ENCODE measurements around the gene MDC1. TPM values are rescaled to one million over a fixed set of nuclear protein-coding genes. Genes with fewer than 3 reads are reported as not detected.
A peak's percentile ranks its signal among the peaks of the same experiment; 100 is the strongest.
"Not testable (repeated sequence)": the region's sequence is repeated elsewhere in the genome, so short reads cannot be mapped to it uniquely, and the experiment has no call there.

The MDC1 gene
- total and polyA plus RNA-seq, 2 donors (not counting 3 experiments of a cell fraction or from before 2014, with no cell fraction given) = 16.8 to 42.3 TPM

GRCh38 chr6:30766461-30767157, 49.5 kb upstream of the MDC1 start:
- Histone ChIP-seq H3K9me1 (replicated peaks; ENCODE audit: control insufficient read depth, extremely low read depth, insufficient read depth, low read length) (no peaks in the 10 kb centered on the region), H4K20me1 (replicated peaks; ENCODE audit: control insufficient read depth, extremely low read depth, insufficient read depth, low read length) (no peaks in the 10 kb centered on the region), H3K9me3 (replicated peaks; ENCODE audit: control insufficient read depth, insufficient read depth, low read length) (no peaks in the 10 kb centered on the region), H3K4me1 (ENCODE audit: control insufficient read depth, extremely low read depth, insufficient read depth, low read length) (peaks cover 41% of the 10 kb centered on the region), H3K27ac (ENCODE audit: insufficient read depth, low read depth, low read length) (no peak overlapping the region), H3K4me3 (replicated peaks in 1 of 3; ENCODE audit: insufficient read depth in 1 of 3, low read depth in 1 of 3, low read length in 3 of 3) (no peak overlapping the region), H2AFZ (ENCODE audit: low read depth, low read length) (no peak overlapping the region), H3K9ac (replicated peaks; ENCODE audit: extremely low read depth, insufficient read depth, low read length) (no peak overlapping the region), H3K36me3 (ENCODE audit: control insufficient read depth in 2 of 2, extremely low read depth in 1 of 2, insufficient read depth in 2 of 2, low read length in 2 of 2) (no peaks in the 10 kb centered on the region), H3K4me2 (ENCODE audit: insufficient read depth, low read length) (no peak overlapping the region), H3K27me3 (ENCODE audit: control insufficient read depth in 2 of 2, insufficient read depth in 2 of 2, low read length in 2 of 2) (no peaks in the 10 kb centered on the region), H3K79me2 (ENCODE audit: control insufficient read depth, insufficient read depth, low read length) (no peaks in the 10 kb centered on the region)
- CTCF ChIA-PET = interaction anchor here (0.8 to 1.9 kb wide), 7 partner anchors 14 to 327 kb away, joined by 3 to 8 read pairs (median 4); no protein-coding TSS in a partner anchor
- dilution Hi-C loops (cut with MboI; ENCODE audit: extremely low pct_ligation_motif_present, low sequenced_read_pairs) = no loop called here
- FAIRE-seq = no peak
- TF ChIP-seq FOS (IDR thresholded peaks at IDR 0.05; ENCODE audit: borderline replicate concordance, insufficient read depth, low read length) (no peak), JUN (IDR thresholded peaks at IDR 0.05; ENCODE audit: borderline replicate concordance, insufficient read depth, insufficient read length, low read depth) (no peak)
- peak; percentile 21 for DNase-seq (ENCODE audit: low read depth, low spot score)
- intact Hi-C loops (cut with micrococcal nuclease) = no loop called here
- no TSS peak for BruUV-seq (replicated peaks)
- POLR2A ChIA-PET = no interaction called here

- intact Hi-C loops (cut with micrococcal nuclease); POLR2A ChIA-PET; H4K20me1 ChIP-seq (replicated peaks; ENCODE audit: control insufficient read depth, extremely low read depth, insufficient read depth, low read length); H2AFZ ChIP-seq (ENCODE audit: low read depth, low read length); H3K79me2 ChIP-seq (ENCODE audit: control insufficient read depth, insufficient read depth, low read length); H3K36me3 ChIP-seq (ENCODE audit: control insufficient read depth in 2 of 2, extremely low read depth in 1 of 2, insufficient read depth in 2 of 2, low read length in 2 of 2); H3K9ac ChIP-seq (replicated peaks; ENCODE audit: extremely low read depth, insufficient read depth, low read length); BruUV-seq (replicated peaks); H3K9me1 ChIP-seq (replicated peaks; ENCODE audit: control insufficient read depth, extremely low read depth, insufficient read depth, low read length); H3K27ac ChIP-seq (ENCODE audit: insufficient read depth, low read depth, low read length); H3K9me3 ChIP-seq (replicated peaks; ENCODE audit: control insufficient read depth, insufficient read depth, low read length); H3K4me3 ChIP-seq (replicated peaks in 1 of 3; ENCODE audit: insufficient read depth in 1 of 3, low read depth in 1 of 3, low read length in 3 of 3); DNase-seq (ENCODE audit: low read depth, low spot score); H3K4me2 ChIP-seq (ENCODE audit: insufficient read depth, low read length); dilution Hi-C loops (cut with MboI; ENCODE audit: extremely low pct_ligation_motif_present, low sequenced_read_pairs); FAIRE-seq; H3K27me3 ChIP-seq (ENCODE audit: control insufficient read depth in 2 of 2, insufficient read depth in 2 of 2, low read length in 2 of 2): not testable (repeated sequence)
- H3K4me1 ChIP-seq (ENCODE audit: control insufficient read depth, extremely low read depth, insufficient read depth, low read length) = peaks cover 39% of the 10 kb centered on the region
- CTCF ChIA-PET = interaction anchor here (1.3 to 1.9 kb wide), 2 partner anchors 35 to 57 kb away, joined by 4 to 8 read pairs; no protein-coding TSS in a partner anchor
These were observed 48.4 kb upstream of the MDC1 start for GRCh38 chr6:30765495-30765894.

GRCh38 chr6:30764490-30765043, 47.5 kb upstream of the MDC1 start:
- FAIRE-seq; H3K9me3 ChIP-seq (replicated peaks; ENCODE audit: control insufficient read depth, insufficient read depth, low read length); H3K4me2 ChIP-seq (ENCODE audit: insufficient read depth, low read length); H3K79me2 ChIP-seq (ENCODE audit: control insufficient read depth, insufficient read depth, low read length); H3K4me3 ChIP-seq (replicated peaks in 1 of 3; ENCODE audit: insufficient read depth in 1 of 3, low read depth in 1 of 3, low read length in 3 of 3); H4K20me1 ChIP-seq (replicated peaks; ENCODE audit: control insufficient read depth, extremely low read depth, insufficient read depth, low read length); H3K27me3 ChIP-seq (ENCODE audit: control insufficient read depth in 2 of 2, insufficient read depth in 2 of 2, low read length in 2 of 2); H3K9me1 ChIP-seq (replicated peaks; ENCODE audit: control insufficient read depth, extremely low read depth, insufficient read depth, low read length); dilution Hi-C loops (cut with MboI; ENCODE audit: extremely low pct_ligation_motif_present, low sequenced_read_pairs); DNase-seq (ENCODE audit: low read depth, low spot score); H3K36me3 ChIP-seq (ENCODE audit: control insufficient read depth in 2 of 2, extremely low read depth in 1 of 2, insufficient read depth in 2 of 2, low read length in 2 of 2): not testable (repeated sequence)
- Histone ChIP-seq H3K4me1 (ENCODE audit: control insufficient read depth, extremely low read depth, insufficient read depth, low read length) (peaks cover 31% of the 10 kb centered on the region), H3K9ac (replicated peaks; ENCODE audit: extremely low read depth, insufficient read depth, low read length) (peak overlapping the region; percentile 56), H2AFZ (ENCODE audit: low read depth, low read length) (peak overlapping the region; percentile 60), H3K27ac (ENCODE audit: insufficient read depth, low read depth, low read length) (peak overlapping the region; percentile 78)
- intact Hi-C loops (cut with micrococcal nuclease) = loop anchor here (1.0 kb wide), 4 partner anchors 12 to 58 kb away; no protein-coding TSS in a partner anchor
- CTCF ChIA-PET = interaction anchor here (0.8 to 1.8 kb wide), 18 partner anchors 8 to 323 kb away, joined by 3 to 12 read pairs (median 5); partner anchors contain the start of gene VARS2
- POLR2A ChIA-PET = interaction anchor here (1.0 to 1.6 kb wide), 4 partner anchors 12 to 20 kb away, joined by 5 to 9 read pairs (median 6); partner anchors contain the start of gene IER3
- BruUV-seq (replicated peaks) = TSS peak; percentile 24

Measured in endothelial cell of umbilical vein (primary cell).